ENCODE results near the gene SERPINB13. TPM values are rescaled to one million over a fixed set of nuclear protein-coding genes. Genes with fewer than 3 reads are reported as not detected.

The SERPINB13 gene
- total and polyA plus RNA-seq, 9 of the 15 experiments (the other 6 are each of a cell fraction or from before 2014, with no cell fraction given) = not detected

DNA sequence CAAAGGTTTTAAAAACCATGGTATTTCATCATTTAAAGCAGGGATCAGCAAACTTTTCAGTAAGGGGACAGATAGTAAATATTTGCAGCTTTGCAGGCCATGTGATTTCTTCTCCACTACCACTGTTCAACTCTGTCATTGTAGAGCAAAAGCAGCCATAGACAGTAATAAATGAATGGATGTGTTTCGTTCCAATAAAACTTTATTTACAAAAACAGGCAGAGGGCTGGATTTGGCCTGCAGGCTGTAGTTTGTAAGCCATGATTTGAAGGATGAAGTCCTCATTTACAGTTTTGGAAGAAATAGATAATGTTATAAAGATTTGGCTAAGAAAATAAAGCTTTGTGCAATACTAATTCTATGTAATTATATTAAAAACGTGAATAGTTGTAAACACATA, 43.1 kb upstream of the SERPINB13 start:
- no peaks in the 10 kb centered on the region for H3K36me3 ChIP-seq (ENCODE audit: control insufficient read depth, insufficient read depth, low read length)
- no peak overlapping the region for H3K4me2 ChIP-seq (ENCODE audit: insufficient read depth, low read length)
- DNase-seq (ENCODE audit: extremely low read depth in 1 of 4, low spot score in 3 of 4) = no peak
- ChIA-PET POLR2A (no interaction called here), CTCF (ENCODE audit: low intra/inter-chr PET ratio) (no interaction called here)
- FAIRE-seq = no peak
- in situ Hi-C loops (cut with MboI) (no loop called here), intact Hi-C loops (cut with micrococcal nuclease) (no loop called here)
- H3K9me1 ChIP-seq (ENCODE audit: control insufficient read depth, insufficient read depth, low read length) = no peaks in the 10 kb centered on the region
- H4K20me1 ChIP-seq (replicated peaks; ENCODE audit: control insufficient read depth, insufficient read depth, low read length) = no peaks in the 10 kb centered on the region
- TF ChIP-seq ZNF696 (CRISPR knock-in tag; conservative IDR thresholded peaks at IDR 0.05) = no peak
- TF ChIP-seq, protein P1, sequence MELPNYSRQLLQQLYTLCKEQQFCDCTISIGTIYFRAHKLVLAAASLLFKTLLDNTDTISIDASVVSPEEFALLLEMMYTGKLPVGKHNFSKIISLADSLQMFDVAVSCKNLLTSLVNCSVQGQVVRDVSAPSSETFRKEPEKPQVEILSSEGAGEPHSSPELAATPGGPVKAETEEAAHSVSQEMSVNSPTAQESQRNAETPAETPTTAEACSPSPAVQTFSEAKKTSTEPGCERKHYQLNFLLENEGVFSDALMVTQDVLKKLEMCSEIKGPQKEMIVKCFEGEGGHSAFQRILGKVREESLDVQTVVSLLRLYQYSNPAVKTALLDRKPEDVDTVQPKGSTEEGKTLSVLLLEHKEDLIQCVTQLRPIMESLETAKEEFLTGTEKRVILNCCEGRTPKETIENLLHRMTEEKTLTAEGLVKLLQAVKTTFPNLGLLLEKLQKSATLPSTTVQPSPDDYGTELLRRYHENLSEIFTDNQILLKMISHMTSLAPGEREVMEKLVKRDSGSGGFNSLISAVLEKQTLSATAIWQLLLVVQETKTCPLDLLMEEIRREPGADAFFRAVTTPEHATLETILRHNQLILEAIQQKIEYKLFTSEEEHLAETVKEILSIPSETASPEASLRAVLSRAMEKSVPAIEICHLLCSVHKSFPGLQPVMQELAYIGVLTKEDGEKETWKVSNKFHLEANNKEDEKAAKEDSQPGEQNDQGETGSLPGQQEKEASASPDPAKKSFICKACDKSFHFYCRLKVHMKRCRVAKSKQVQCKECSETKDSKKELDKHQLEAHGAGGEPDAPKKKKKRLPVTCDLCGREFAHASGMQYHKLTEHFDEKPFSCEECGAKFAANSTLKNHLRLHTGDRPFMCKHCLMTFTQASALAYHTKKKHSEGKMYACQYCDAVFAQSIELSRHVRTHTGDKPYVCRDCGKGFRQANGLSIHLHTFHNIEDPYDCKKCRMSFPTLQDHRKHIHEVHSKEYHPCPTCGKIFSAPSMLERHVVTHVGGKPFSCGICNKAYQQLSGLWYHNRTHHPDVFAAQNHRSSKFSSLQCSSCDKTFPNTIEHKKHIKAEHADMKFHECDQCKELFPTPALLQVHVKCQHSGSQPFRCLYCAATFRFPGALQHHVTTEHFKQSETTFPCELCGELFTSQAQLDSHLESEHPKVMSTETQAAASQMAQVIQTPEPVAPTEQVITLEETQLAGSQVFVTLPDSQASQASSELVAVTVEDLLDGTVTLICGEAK (IDR thresholded peaks at IDR 0.05) = peak; percentile 79
- TF ChIP-seq, protein P1 (CRISPR knock-in tag; IDR thresholded peaks at IDR 0.05) = no peak
- H2AFZ ChIP-seq (ENCODE audit: low read depth, low read length) = no peak overlapping the region
- H3K4me3 ChIP-seq = no peak overlapping the region
- no peak for ATAC-seq
- 0% methylated on average over 2 of the region's 2 CpGs for WGBS (ENCODE audit: insufficient coverage, low coverage, missing lambda C conversion rate)
- H3K27me3 ChIP-seq (ENCODE audit: control insufficient read depth in 2 of 2, insufficient read depth in 2 of 2, low read length in 2 of 2) = no peaks in the 10 kb centered on the region
- H3K9me3 ChIP-seq (replicated peaks; ENCODE audit: control insufficient read depth, insufficient read depth, low read depth, low read length) = no peaks in the 10 kb centered on the region
- H3K27ac ChIP-seq (ENCODE audit: extremely low read depth, low read depth, low read length) = no peak overlapping the region
- no TSS peak for BruUV-seq (replicated peaks)
- H3K4me1 ChIP-seq (replicated peaks in 1 of 2; ENCODE audit: control insufficient read depth in 2 of 2, insufficient read depth in 2 of 2, low read length in 2 of 2) = no peaks in the 10 kb centered on the region
- H3K79me2 ChIP-seq (ENCODE audit: control insufficient read depth, insufficient read depth, low read length) = no peaks in the 10 kb centered on the region
- no peak overlapping the region for H3K9ac ChIP-seq (ENCODE audit: insufficient read depth in 1 of 2, low read depth in 2 of 2, low read length in 2 of 2)

All from K562 (cell line).